Neural progenitor cell (in vitro differentiated cells): ENCODE data around the gene OXT. TPM values are rescaled to one million over a fixed set of nuclear protein-coding genes. Genes with fewer than 3 reads are reported as not detected.
"Not testable (repeated sequence)": the region's sequence is repeated elsewhere in the genome, so short reads cannot be mapped to it uniquely, and the experiment has no call there.

Source experiments
- DNase-seq: peaks from one replicate; pipeline ENCODE4 v3.0.0-alpha.2; 2016; ENCODE audit warnings: low spot score
- H2AFZ ChIP-seq: fragments of 200-600 bp; sonication (generic); replicated peaks from 2 replicates; pipeline ENCODE4 v1.6.1; 2016; ENCODE audit warnings: antibody characterized with exemption
- H3F3A ChIP-seq: fragments of 200-600 bp; sonication (generic); 2 replicates; pipeline ENCODE4 v1.6.1; 2016; ENCODE audit warnings: antibody characterized with exemption, low read depth
- H3K27ac ChIP-seq: fragments of 200-600 bp; sonication (generic); 2 replicates; pipeline ENCODE4 v1.5.1; 2016; ENCODE audit warnings: mild to moderate bottlenecking
- H3K27me3 ChIP-seq: fragments of 200-600 bp; sonication (generic); 2 replicates; pipeline ENCODE4 v1.6.1; 2016; ENCODE audit warnings: mild to moderate bottlenecking, moderate library complexity
- H3K36me3 ChIP-seq: fragments of 200-600 bp; sonication (generic); 2 replicates; pipeline ENCODE4 v1.5.1; 2016
- H3K4me1 ChIP-seq: fragments of 200-600 bp; sonication (generic); 2 replicates; pipeline ENCODE4 v1.6.1; 2016; ENCODE audit warnings: mixed run types
- H3K4me2 ChIP-seq: fragments of 200-600 bp; sonication (generic); 2 replicates; pipeline ENCODE4 v1.6.1; 2016
- H3K4me3 ChIP-seq: fragments of 200-600 bp; sonication (generic); 2 replicates; pipeline ENCODE4 v1.5.1; 2016
- H3K79me2 ChIP-seq: fragments of 200-600 bp; sonication (generic); 2 replicates; pipeline ENCODE4 v1.6.1; 2016; ENCODE audit warnings: low read depth
- H3K9ac ChIP-seq: fragments of 200-600 bp; sonication (generic); 2 replicates; pipeline ENCODE4 v1.6.1; 2016
- H3K9me3 ChIP-seq: fragments of 200-600 bp; sonication (generic); 2 replicates; pipeline ENCODE4 v1.5.1; 2016; ENCODE audit warnings: low read depth
- H4K20me1 ChIP-seq: fragments of 200-600 bp; sonication (generic); 2 replicates; pipeline ENCODE4 v1.6.1; 2016; ENCODE audit warnings: low read depth
- H3K27ac Mint-ChIP-seq: 3 replicates; pipeline ENCODE4 v1.8.0; 2021; ENCODE audit warnings: mixed read lengths
- H3K27me3 Mint-ChIP-seq: 2 replicates; pipeline ENCODE4 v1.8.0; 2022; ENCODE audit warnings: low read depth, mild to moderate bottlenecking, inconsistent platforms, moderate library complexity, mixed read lengths; ENCODE audit not compliant: insufficient read depth
- H3K36me3 Mint-ChIP-seq: 3 replicates; pipeline ENCODE4 v1.8.0; 2021; ENCODE audit warnings: mixed read lengths
- H3K4me1 Mint-ChIP-seq: 3 replicates; pipeline ENCODE4 v1.8.0; 2021; ENCODE audit warnings: mixed read lengths
- H3K4me3 Mint-ChIP-seq: 3 replicates; pipeline ENCODE4 v1.8.0; 2021; ENCODE audit warnings: mild to moderate bottlenecking, moderate library complexity, mixed read lengths
- H3K9me3 Mint-ChIP-seq: 3 replicates; pipeline ENCODE4 v1.8.0; 2020; ENCODE audit warnings: mixed read lengths
- CTCF ChIP-seq: fragments of 200-600 bp; sonication (generic); IDR thresholded peaks from 2 replicates; pipeline ENCODE4 v1.5.1; 2017; ENCODE audit warnings: antibody characterized with exemption, mild to moderate bottlenecking
- EZH2 ChIP-seq: fragments of 200-600 bp; sonication (generic); IDR thresholded peaks from 2 replicates; pipeline ENCODE4 v1.6.1; 2017; ENCODE audit warnings: antibody characterized with exemption, mild to moderate bottlenecking, moderate library complexity
- EZH2phosphoT487 ChIP-seq: fragments of 200-600 bp; sonication (generic); IDR thresholded peaks from 2 replicates; pipeline ENCODE4 v1.6.1; 2017; ENCODE audit warnings: antibody characterized with exemption
- total RNA-seq: library from RNA; depleted of rRNA; stranded (reverse); fragments of >200 nt; gene quantifications from 2 replicates; pipeline ENCODE4 v1.2.3, GENCODE V29; 2015; ENCODE audit warnings: low replicate concordance

Gene OXT
- total RNA-seq, 1 donor from 2014 or later: not detected

- H3K4me3 Mint-ChIP-seq, H3K4me1 Mint-ChIP-seq, H3K27ac Mint-ChIP-seq, H3K79me2 ChIP-seq, H3K4me3 ChIP-seq, H3K4me2 ChIP-seq, H3K27me3 ChIP-seq, H3F3A ChIP-seq, H3K27me3 Mint-ChIP-seq, H3K27ac ChIP-seq, H3K4me1 ChIP-seq, H3K9ac ChIP-seq, H3K9me3 Mint-ChIP-seq, H3K36me3 ChIP-seq, H4K20me1 ChIP-seq, H2AFZ ChIP-seq, H3K9me3 ChIP-seq: not testable (repeated sequence)
- TF ChIP-seq CTCF: peak; percentile 64
- peaks cover 29% of the 10 kb centered on the region for H3K36me3 Mint-ChIP-seq
- DNase-seq: peak; percentile 72
Measured at GRCh38 chr20:3117839-3118379, 46.5 kb downstream of the OXT start.

- peaks cover 3% of the 10 kb centered on the region for H3K36me3 ChIP-seq
- H3K27ac Mint-ChIP-seq: no peak overlapping the region
- H3F3A ChIP-seq: peaks cover 2% of the 10 kb centered on the region
- peaks cover 6% of the 10 kb centered on the region for H4K20me1 ChIP-seq
- no peaks in the 10 kb centered on the region for H3K27me3 ChIP-seq
- no peaks in the 10 kb centered on the region for H3K4me1 ChIP-seq
- H3K4me3 Mint-ChIP-seq: no peak overlapping the region
- peaks cover 3% of the 10 kb centered on the region for H3K4me1 Mint-ChIP-seq
- H3K27ac ChIP-seq: no peak overlapping the region
- no peak for DNase-seq
- H2AFZ ChIP-seq: no peak overlapping the region
- no peak overlapping the region for H3K4me3 ChIP-seq
- no peaks in the 10 kb centered on the region for H3K9me3 ChIP-seq
- no peak for TF ChIP-seq EZH2phosphoT487
- no peak for TF ChIP-seq EZH2
- TF ChIP-seq CTCF: no peak
- H3K79me2 ChIP-seq: no peaks in the 10 kb centered on the region
- peaks cover 18% of the 10 kb centered on the region for H3K9me3 Mint-ChIP-seq
- H3K36me3 Mint-ChIP-seq: peaks cover 30% of the 10 kb centered on the region
- H3K9ac ChIP-seq: no peak overlapping the region
- H3K4me2 ChIP-seq: no peak overlapping the region
- H3K27me3 Mint-ChIP-seq: peaks cover 2% of the 10 kb centered on the region
Measured at GRCh38 chr20:3119044-3119443, 47.6 kb downstream of the OXT start.

GRCh38 chr20:3121271-3121911 is 50.0 kb downstream of the OXT start:
- Mint-ChIP-seq H3K4me1 (no peaks in the 10 kb centered on the region), H3K27me3 (no peaks in the 10 kb centered on the region), H3K27ac (no peak overlapping the region), H3K36me3 (peaks cover 31% of the 10 kb centered on the region), H3K4me3 (no peak overlapping the region), H3K9me3 (peaks cover 25% of the 10 kb centered on the region)
- Histone ChIP-seq H3K4me2 (no peak overlapping the region), H3K9me3 (no peaks in the 10 kb centered on the region), H3F3A (peaks cover 2% of the 10 kb centered on the region), H3K4me3 (no peak overlapping the region), H3K36me3 (peaks cover 3% of the 10 kb centered on the region), H3K4me1 (no peaks in the 10 kb centered on the region), H3K27ac (no peak overlapping the region), H3K79me2 (no peaks in the 10 kb centered on the region), H4K20me1 (no peaks in the 10 kb centered on the region), H2AFZ (no peak overlapping the region), H3K9ac (no peak overlapping the region), H3K27me3 (no peaks in the 10 kb centered on the region)
- TF ChIP-seq EZH2: no peak
- no peak for TF ChIP-seq EZH2phosphoT487
- TF ChIP-seq CTCF: no peak
- DNase-seq: no peak

Other genes starting within 250 kb of the OXT start
- 14.6 and 53.1 TPM in 2 replicates for gene PCED1A, start 231.0 kb upstream of the OXT start, total RNA-seq
- gene VPS16, start 230.9 kb upstream of the OXT start, total RNA-seq: 27.6 and 39.6 TPM in 2 replicates
- 77.7 and 89.4 TPM in 2 replicates for gene PTPRA, start 198.1 kb upstream of the OXT start, total RNA-seq
- 0.37 TPM in 1 of 2 replicates, not detected in the other for gene GNRH2, start 28.0 kb upstream of the OXT start, total RNA-seq
- 37.0 and 71.8 TPM in 2 replicates for gene MRPS26, start 25.6 kb upstream of the OXT start, total RNA-seq
- not detected in 2 replicates for gene AVP, start 13.1 kb downstream of the OXT start, total RNA-seq
- 13.2 and 17.7 TPM in 2 replicates for gene FASTKD5, start 88.2 kb downstream of the OXT start, total RNA-seq
- gene UBOX5, start 88.2 kb downstream of the OXT start, total RNA-seq: 3.7 and 6.2 TPM in 2 replicates
- 3.7 and 12.5 TPM in 2 replicates for gene LZTS3, start 101.9 kb downstream of the OXT start, total RNA-seq
- 27.9 and 58.4 TPM in 2 replicates for gene DDRGK1, start 133.1 kb downstream of the OXT start, total RNA-seq
- gene ITPA, start 137.9 kb downstream of the OXT start, total RNA-seq: 18.2 and 27.7 TPM in 2 replicates
- 0.95 and 3.4 TPM in 2 replicates for gene SLC4A11, start 167.6 kb downstream of the OXT start, total RNA-seq